HEK293 (cell line): Measurements from ENCODE around the gene MED29.
A peak's percentile ranks its signal among the peaks of the same experiment; 100 is the strongest.

Source experiments
- BCL11A ChIP-seq: fragments of 450-650 bp; formaldehyde crosslinking; IDR thresholded peaks from 2 replicates; pipeline ENCODE4 v1.5.1; 2016; ENCODE audit warnings: low read depth, missing biosample characterization, missing genetic modification characterization
- KLF7 ChIP-seq: fragments of 450-650 bp; formaldehyde crosslinking; IDR thresholded peaks from 2 replicates; pipeline ENCODE4 v1.5.1; 2016; ENCODE audit warnings: missing biosample characterization, missing genetic modification characterization, borderline replicate concordance
- REPIN1 ChIP-seq: fragments of 450-650 bp; formaldehyde crosslinking; IDR thresholded peaks from 2 replicates; pipeline ENCODE4 v1.5.1; 2017; ENCODE audit warnings: missing biosample characterization, missing genetic modification characterization, low read depth
- SP3 ChIP-seq: fragments of 450-650 bp; formaldehyde crosslinking; IDR thresholded peaks from 2 replicates; pipeline ENCODE4 v1.5.1; 2016; ENCODE audit warnings: missing biosample characterization, missing genetic modification characterization
- YY2 ChIP-seq: fragments of 450-650 bp; formaldehyde crosslinking; IDR thresholded peaks from 2 replicates; pipeline ENCODE4 v1.5.1; 2016; ENCODE audit warnings: missing biosample characterization, missing genetic modification characterization
- ZBTB20 ChIP-seq: fragments of 450-650 bp; formaldehyde crosslinking; IDR thresholded peaks from 2 replicates; pipeline ENCODE4 v1.5.1; 2016; ENCODE audit warnings: missing biosample characterization, missing genetic modification characterization
- ZBTB21 ChIP-seq: fragments of 450-650 bp; formaldehyde crosslinking; IDR thresholded peaks from 2 replicates; pipeline ENCODE4 v1.5.1; 2017; ENCODE audit warnings: missing biosample characterization, missing genetic modification characterization
- ZFHX2 ChIP-seq: fragments of 450-650 bp; formaldehyde crosslinking; conservative IDR thresholded peaks from 2 replicates; pipeline ENCODE4 v1.5.1; 2016; ENCODE audit warnings: missing biosample characterization, missing genetic modification characterization
- ZNF133 ChIP-seq: fragments of 450-650 bp; formaldehyde crosslinking; IDR thresholded peaks from 2 replicates; pipeline ENCODE4 v1.5.1; 2016; ENCODE audit warnings: missing biosample characterization, missing genetic modification characterization
- ZNF155 ChIP-seq: fragments of 450-650 bp; formaldehyde crosslinking; IDR thresholded peaks from 2 replicates; pipeline ENCODE4 v1.5.1; 2016; ENCODE audit warnings: missing biosample characterization, missing genetic modification characterization
- ZNF169 ChIP-seq: fragments of 450-650 bp; formaldehyde crosslinking; IDR thresholded peaks from 2 replicates; pipeline ENCODE4 v1.5.1; 2016; ENCODE audit warnings: missing biosample characterization, missing genetic modification characterization
- ZNF175 ChIP-seq: fragments of 450-650 bp; formaldehyde crosslinking; IDR thresholded peaks from 2 replicates; pipeline ENCODE4 v1.5.1; 2016; ENCODE audit warnings: missing biosample characterization, missing genetic modification characterization
- ZNF19 ChIP-seq: fragments of 450-650 bp; formaldehyde crosslinking; IDR thresholded peaks from 2 replicates; pipeline ENCODE4; 2016; ENCODE audit warnings: missing biosample characterization, missing genetic modification characterization, low read depth
- ZNF248 ChIP-seq: fragments of 450-650 bp; formaldehyde crosslinking; IDR thresholded peaks from 2 replicates; pipeline ENCODE4 v1.5.1; 2017; ENCODE audit warnings: missing biosample characterization, missing genetic modification characterization
- ZNF302 ChIP-seq: fragments of 450-650 bp; formaldehyde crosslinking; IDR thresholded peaks from 2 replicates; pipeline ENCODE4 v1.5.1; 2016; ENCODE audit warnings: missing biosample characterization, missing genetic modification characterization, low read depth
- ZNF416 ChIP-seq: fragments of 450-650 bp; formaldehyde crosslinking; IDR thresholded peaks from 2 replicates; pipeline ENCODE4 v1.5.1; 2016; ENCODE audit warnings: missing biosample characterization, missing genetic modification characterization
- ZNF501 ChIP-seq: fragments of 450-650 bp; formaldehyde crosslinking; IDR thresholded peaks from 2 replicates; pipeline ENCODE4 v1.5.1; 2016; ENCODE audit warnings: missing biosample characterization, missing genetic modification characterization
- ZNF544 ChIP-seq: fragments of 450-650 bp; formaldehyde crosslinking; IDR thresholded peaks from 2 replicates; pipeline ENCODE4 v1.5.0; 2017; ENCODE audit warnings: missing biosample characterization, missing genetic modification characterization
- ZNF561 ChIP-seq: fragments of 450-650 bp; IDR thresholded peaks from 2 replicates; pipeline ENCODE4 v1.5.1; 2018; ENCODE audit warnings: missing biosample characterization, missing genetic modification characterization, borderline replicate concordance
- ZNF571 ChIP-seq: fragments of 450-650 bp; formaldehyde crosslinking; IDR thresholded peaks from 2 replicates; pipeline ENCODE4 v1.5.0; 2017; ENCODE audit warnings: missing biosample characterization, missing genetic modification characterization
- ZNF596 ChIP-seq: fragments of 450-650 bp; IDR thresholded peaks from 2 replicates; pipeline ENCODE4 v1.5.0; 2018; ENCODE audit warnings: missing biosample characterization, mild to moderate bottlenecking, missing genetic modification characterization, moderate library complexity
- ZNF747 ChIP-seq: fragments of 450-650 bp; formaldehyde crosslinking; IDR thresholded peaks from 2 replicates; pipeline ENCODE4 v1.5.1; 2016; ENCODE audit warnings: missing biosample characterization, missing genetic modification characterization
- ZNF843 ChIP-seq: fragments of 450-650 bp; formaldehyde crosslinking; IDR thresholded peaks from 2 replicates; pipeline ENCODE4 v1.5.1; 2016; ENCODE audit warnings: missing biosample characterization, missing genetic modification characterization
- TF ChIP-seq, protein P1 (sequence below): fragments of 450-650 bp; formaldehyde crosslinking; conservative IDR thresholded peaks from 2 replicates; pipeline ENCODE4 v1.5.1; 2016; ENCODE audit warnings: low read depth, missing biosample characterization, missing genetic modification characterization
- TF ChIP-seq, protein P2 (sequence below): fragments of 450-650 bp; IDR thresholded peaks from 2 replicates; pipeline ENCODE4 v1.5.1; 2018; ENCODE audit warnings: missing biosample characterization, mild to moderate bottlenecking, missing genetic modification characterization
- TF ChIP-seq, protein P3 (sequence below): fragments of 450-650 bp; formaldehyde crosslinking; IDR thresholded peaks from 2 replicates; pipeline ENCODE4 v1.5.1; 2016; ENCODE audit warnings: missing biosample characterization, missing genetic modification characterization
- TF ChIP-seq, protein P4 (sequence below): fragments of 450-650 bp; formaldehyde crosslinking; IDR thresholded peaks from 2 replicates; pipeline ENCODE4 v1.5.1; 2016; ENCODE audit warnings: missing biosample characterization, missing genetic modification characterization
- TF ChIP-seq, protein P5 (sequence below): fragments of 450-650 bp; formaldehyde crosslinking; IDR thresholded peaks from 2 replicates; pipeline ENCODE4; 2016; ENCODE audit warnings: missing biosample characterization, missing genetic modification characterization

MED29 gene

DNA sequence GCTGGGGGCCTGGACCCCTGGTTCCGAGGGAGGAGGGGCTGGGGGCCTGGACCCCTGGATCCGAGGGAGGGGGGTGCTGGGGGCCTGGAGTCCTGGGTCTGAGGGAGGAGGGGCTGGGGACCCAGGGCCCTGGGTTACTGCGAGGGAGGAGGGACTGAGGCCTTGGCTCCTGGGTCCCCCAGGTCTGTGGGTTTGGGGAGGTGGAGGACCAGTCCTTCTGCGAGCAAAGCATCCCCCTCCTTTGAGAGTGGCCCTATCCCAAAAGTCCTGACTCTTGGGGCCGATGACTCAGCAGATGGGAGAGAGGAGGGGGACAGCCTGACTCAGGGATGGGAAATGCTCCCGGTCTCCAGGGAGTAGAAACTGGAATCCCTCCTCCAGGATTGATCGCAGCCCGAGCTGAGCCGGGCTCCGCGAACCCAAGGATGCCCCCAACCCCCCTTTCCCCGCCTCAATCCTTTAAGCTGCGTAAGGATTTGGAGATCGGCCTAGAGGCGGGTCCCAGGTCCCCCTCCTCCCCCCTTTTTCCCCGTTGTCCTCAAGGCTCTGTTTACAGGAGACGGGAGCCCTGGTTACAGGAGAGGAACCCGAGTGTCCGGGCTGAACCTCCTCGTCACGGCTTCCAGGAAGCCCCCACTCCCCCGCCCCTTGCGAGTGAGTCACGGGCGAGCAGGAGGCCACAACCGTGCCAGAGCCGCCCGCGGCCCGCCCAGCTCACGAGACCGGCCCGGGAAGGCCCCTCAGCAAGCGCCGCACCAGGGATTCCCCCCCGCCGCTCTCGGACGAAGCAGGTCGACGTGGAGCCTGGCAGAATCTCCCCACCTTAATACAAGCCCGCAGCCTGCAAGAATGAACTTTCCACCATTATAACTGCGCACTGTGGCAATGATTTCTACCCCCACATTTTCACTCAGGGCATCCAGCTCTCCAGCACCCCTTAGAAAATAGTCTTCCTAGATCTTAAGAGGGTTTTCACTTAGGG is 12.4 kb downstream of the MED29 start (continued):
- TF ChIP-seq, protein P1, sequence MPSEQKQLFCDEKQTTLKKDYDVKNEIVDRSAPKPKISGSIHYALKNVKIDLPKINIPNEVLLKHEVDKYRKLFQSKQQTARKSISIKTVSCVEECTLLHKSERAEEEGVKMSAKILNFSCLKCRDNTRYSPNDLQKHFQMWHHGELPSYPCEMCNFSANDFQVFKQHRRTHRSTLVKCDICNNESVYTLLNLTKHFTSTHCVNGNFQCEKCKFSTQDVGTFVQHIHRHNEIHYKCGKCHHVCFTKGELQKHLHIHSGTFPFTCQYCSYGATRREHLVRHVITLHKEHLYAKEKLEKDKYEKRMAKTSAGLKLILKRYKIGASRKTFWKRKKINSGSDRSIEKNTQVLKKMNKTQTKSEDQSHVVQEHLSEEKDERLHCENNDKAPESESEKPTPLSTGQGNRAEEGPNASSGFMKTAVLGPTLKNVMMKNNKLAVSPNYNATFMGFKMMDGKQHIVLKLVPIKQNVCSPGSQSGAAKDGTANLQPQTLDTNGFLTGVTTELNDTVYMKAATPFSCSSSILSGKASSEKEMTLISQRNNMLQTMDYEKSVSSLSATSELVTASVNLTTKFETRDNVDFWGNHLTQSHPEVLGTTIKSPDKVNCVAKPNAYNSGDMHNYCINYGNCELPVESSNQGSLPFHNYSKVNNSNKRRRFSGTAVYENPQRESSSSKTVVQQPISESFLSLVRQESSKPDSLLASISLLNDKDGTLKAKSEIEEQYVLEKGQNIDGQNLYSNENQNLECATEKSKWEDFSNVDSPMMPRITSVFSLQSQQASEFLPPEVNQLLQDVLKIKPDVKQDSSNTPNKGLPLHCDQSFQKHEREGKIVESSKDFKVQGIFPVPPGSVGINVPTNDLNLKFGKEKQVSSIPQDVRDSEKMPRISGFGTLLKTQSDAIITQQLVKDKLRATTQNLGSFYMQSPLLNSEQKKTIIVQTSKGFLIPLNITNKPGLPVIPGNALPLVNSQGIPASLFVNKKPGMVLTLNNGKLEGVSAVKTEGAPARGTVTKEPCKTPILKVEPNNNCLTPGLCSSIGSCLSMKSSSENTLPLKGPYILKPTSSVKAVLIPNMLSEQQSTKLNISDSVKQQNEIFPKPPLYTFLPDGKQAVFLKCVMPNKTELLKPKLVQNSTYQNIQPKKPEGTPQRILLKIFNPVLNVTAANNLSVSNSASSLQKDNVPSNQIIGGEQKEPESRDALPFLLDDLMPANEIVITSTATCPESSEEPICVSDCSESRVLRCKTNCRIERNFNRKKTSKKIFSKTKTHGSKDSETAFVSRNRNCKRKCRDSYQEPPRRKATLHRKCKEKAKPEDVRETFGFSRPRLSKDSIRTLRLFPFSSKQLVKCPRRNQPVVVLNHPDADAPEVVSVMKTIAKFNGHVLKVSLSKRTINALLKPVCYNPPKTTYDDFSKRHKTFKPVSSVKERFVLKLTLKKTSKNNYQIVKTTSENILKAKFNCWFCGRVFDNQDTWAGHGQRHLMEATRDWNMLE (tag by site-specific recombination), result no peak
- TF ChIP-seq, protein P2, sequence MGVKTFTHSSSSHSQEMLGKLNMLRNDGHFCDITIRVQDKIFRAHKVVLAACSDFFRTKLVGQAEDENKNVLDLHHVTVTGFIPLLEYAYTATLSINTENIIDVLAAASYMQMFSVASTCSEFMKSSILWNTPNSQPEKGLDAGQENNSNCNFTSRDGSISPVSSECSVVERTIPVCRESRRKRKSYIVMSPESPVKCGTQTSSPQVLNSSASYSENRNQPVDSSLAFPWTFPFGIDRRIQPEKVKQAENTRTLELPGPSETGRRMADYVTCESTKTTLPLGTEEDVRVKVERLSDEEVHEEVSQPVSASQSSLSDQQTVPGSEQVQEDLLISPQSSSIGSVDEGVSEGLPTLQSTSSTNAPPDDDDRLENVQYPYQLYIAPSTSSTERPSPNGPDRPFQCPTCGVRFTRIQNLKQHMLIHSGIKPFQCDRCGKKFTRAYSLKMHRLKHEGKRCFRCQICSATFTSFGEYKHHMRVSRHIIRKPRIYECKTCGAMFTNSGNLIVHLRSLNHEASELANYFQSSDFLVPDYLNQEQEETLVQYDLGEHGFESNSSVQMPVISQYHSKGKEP, result no peak
- peak; percentile 30; the same call in 1 of the 2 replicates for TF ChIP-seq ZNF596 (tag by site-specific recombination)
- TF ChIP-seq ZNF248 (tag by site-specific recombination), result 0 out of 2 replicates have a peak, but pooled peaks have one; percentile 30
- TF ChIP-seq ZNF19 (tag by site-specific recombination), result no peak
- no peak for TF ChIP-seq KLF7
- peak; percentile 77; the same call in 1 of the 2 replicates for TF ChIP-seq ZNF561
- peak; percentile 76; the same call in 1 of the 2 replicates for TF ChIP-seq ZNF843 (tag by site-specific recombination)
- TF ChIP-seq ZNF747, result no peak
- peak; percentile 78 for TF ChIP-seq ZFHX2 (tag by site-specific recombination)
- TF ChIP-seq SP3, result peak; percentile 69
- TF ChIP-seq, protein P3, sequence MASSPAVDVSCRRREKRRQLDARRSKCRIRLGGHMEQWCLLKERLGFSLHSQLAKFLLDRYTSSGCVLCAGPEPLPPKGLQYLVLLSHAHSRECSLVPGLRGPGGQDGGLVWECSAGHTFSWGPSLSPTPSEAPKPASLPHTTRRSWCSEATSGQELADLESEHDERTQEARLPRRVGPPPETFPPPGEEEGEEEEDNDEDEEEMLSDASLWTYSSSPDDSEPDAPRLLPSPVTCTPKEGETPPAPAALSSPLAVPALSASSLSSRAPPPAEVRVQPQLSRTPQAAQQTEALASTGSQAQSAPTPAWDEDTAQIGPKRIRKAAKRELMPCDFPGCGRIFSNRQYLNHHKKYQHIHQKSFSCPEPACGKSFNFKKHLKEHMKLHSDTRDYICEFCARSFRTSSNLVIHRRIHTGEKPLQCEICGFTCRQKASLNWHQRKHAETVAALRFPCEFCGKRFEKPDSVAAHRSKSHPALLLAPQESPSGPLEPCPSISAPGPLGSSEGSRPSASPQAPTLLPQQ (tag by site-specific recombination), result peak; percentile 84
- TF ChIP-seq, protein P4, sequence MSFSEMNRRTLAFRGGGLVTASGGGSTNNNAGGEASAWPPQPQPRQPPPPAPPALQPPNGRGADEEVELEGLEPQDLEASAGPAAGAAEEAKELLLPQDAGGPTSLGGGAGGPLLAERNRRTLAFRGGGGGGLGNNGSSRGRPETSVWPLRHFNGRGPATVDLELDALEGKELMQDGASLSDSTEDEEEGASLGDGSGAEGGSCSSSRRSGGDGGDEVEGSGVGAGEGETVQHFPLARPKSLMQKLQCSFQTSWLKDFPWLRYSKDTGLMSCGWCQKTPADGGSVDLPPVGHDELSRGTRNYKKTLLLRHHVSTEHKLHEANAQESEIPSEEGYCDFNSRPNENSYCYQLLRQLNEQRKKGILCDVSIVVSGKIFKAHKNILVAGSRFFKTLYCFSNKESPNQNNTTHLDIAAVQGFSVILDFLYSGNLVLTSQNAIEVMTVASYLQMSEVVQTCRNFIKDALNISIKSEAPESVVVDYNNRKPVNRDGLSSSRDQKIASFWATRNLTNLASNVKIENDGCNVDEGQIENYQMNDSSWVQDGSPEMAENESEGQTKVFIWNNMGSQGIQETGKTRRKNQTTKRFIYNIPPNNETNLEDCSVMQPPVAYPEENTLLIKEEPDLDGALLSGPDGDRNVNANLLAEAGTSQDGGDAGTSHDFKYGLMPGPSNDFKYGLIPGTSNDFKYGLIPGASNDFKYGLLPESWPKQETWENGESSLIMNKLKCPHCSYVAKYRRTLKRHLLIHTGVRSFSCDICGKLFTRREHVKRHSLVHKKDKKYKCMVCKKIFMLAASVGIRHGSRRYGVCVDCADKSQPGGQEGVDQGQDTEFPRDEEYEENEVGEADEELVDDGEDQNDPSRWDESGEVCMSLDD (tag by site-specific recombination), result peak; percentile 87; the same call in 1 of the 2 replicates
- no peak for TF ChIP-seq ZNF544 (tag by site-specific recombination)
- TF ChIP-seq ZNF155 (tag by site-specific recombination), result no peak
- TF ChIP-seq, protein P5, sequence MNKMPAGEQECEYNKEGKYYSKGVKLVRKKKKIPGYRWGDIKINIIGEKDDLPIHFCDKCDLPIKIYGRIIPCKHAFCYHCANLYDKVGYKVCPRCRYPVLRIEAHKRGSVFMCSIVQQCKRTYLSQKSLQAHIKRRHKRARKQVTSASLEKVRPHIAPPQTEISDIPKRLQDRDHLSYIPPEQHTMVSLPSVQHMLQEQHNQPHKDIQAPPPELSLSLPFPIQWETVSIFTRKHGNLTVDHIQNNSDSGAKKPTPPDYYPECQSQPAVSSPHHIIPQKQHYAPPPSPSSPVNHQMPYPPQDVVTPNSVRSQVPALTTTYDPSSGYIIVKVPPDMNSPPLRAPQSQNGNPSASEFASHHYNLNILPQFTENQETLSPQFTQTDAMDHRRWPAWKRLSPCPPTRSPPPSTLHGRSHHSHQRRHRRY (tag by site-specific recombination), result 0 out of 2 replicates have a peak, but pooled peaks have one; percentile 30
- no peak for TF ChIP-seq ZNF133
- TF ChIP-seq ZBTB20 (tag by site-specific recombination), result peak; percentile 92
- no peak; the same call in 1 of the 2 replicates for TF ChIP-seq REPIN1 (tag by site-specific recombination)
- TF ChIP-seq ZNF169, result no peak
- TF ChIP-seq ZNF571, result no peak
- TF ChIP-seq YY2 (tag by site-specific recombination), result no peak
- no peak for TF ChIP-seq ZNF302 (tag by site-specific recombination)
- TF ChIP-seq BCL11A (tag by site-specific recombination), result peak; percentile 82; the same call in 1 of the 2 replicates
- no peak for TF ChIP-seq ZNF416 (tag by site-specific recombination)
- TF ChIP-seq ZNF501 (tag by site-specific recombination), result peak; percentile 82
- no peak for TF ChIP-seq ZNF175 (tag by site-specific recombination)
- TF ChIP-seq ZBTB21, result peak; percentile 63; the same call in 1 of the 2 replicates
